Caco-2 (cell line): Measurements from ENCODE around the gene TOR1B. TPM values are rescaled to one million over a fixed set of nuclear protein-coding genes. Genes with fewer than 3 reads are reported as not detected.
"Not testable (repeated sequence)": the region's sequence is repeated elsewhere in the genome, so short reads cannot be mapped to it uniquely, and the experiment has no call there.

ENCODE experiments used
- BruUV-seq: library from RNA; stranded (reverse); fragments of 400-500 nt; replicated peaks from 2 replicates; lab custom pipeline; 2021; lab: Mats Ljungman, UMichigan
- CTCF ChIA-PET: fragments of 300-600 bp; sonication (Branson Sonifier 250); formaldehyde crosslinking; loops from one replicate; lab custom pipeline; 2022; ENCODE audit warnings: antibody characterized with exemption; lab: Charles Lee
- POLR2A ChIA-PET: fragments of 300-600 bp; sonication (Branson Sonifier 250); formaldehyde crosslinking; loops from one replicate; lab custom pipeline; 2022; ENCODE audit warnings: antibody characterized with exemption; lab: Charles Lee
- DNase-seq, 2 experiments: peaks; one replicate each; pipeline versions ENCODE4 v3.0.0 to v3.0.0-alpha.2; 2020 to 2022
- H3K27me3 ChIP-seq: replicated peaks from 2 replicates; pipeline ENCODE4 v1.6.0; 2011; ENCODE audit warnings: low read length; ENCODE audit not compliant: control insufficient read depth, insufficient read depth
- H3K36me3 ChIP-seq: 2 replicates; pipeline ENCODE4 v1.5.1; 2011; ENCODE audit warnings: low read length; ENCODE audit not compliant: control insufficient read depth, insufficient read depth
- H3K4me1 ChIP-seq: fragments of 250-450 bp; sonication (Bioruptor Pico); 2 replicates; pipeline ENCODE4 v1.5.1; 2020; ENCODE audit warnings: mild to moderate bottlenecking
- H3K4me3 ChIP-seq: 2 replicates; pipeline ENCODE4 v1.5.1; 2011; ENCODE audit warnings: low read depth, mild to moderate bottlenecking, control low read depth, low read length
- H3K9me3 ChIP-seq: fragments of 250-450 bp; sonication (Bioruptor Pico); 2 replicates; pipeline ENCODE4 v1.5.1; 2020; ENCODE audit warnings: mild to moderate bottlenecking, moderate library complexity
- H3K27ac Mint-ChIP-seq: one replicate; pipeline ENCODE4 v1.8.0; 2022; ENCODE audit warnings: mixed read lengths; ENCODE audit not compliant: unreplicated experiment
- H3K27me3 Mint-ChIP-seq: one replicate; pipeline ENCODE4 v1.8.0; 2022; ENCODE audit warnings: mixed read lengths; ENCODE audit not compliant: insufficient read depth, unreplicated experiment
- H3K36me3 Mint-ChIP-seq: one replicate; pipeline ENCODE4 v1.8.0; 2022; ENCODE audit warnings: mild to moderate bottlenecking, mixed read lengths; ENCODE audit not compliant: insufficient read depth, unreplicated experiment
- H3K4me1 Mint-ChIP-seq: one replicate; pipeline ENCODE4 v1.8.0; 2022; ENCODE audit warnings: low read depth, mixed read lengths; ENCODE audit not compliant: unreplicated experiment
- H3K4me3 Mint-ChIP-seq: one replicate; pipeline ENCODE4 v1.8.0; 2022; ENCODE audit warnings: mild to moderate bottlenecking, moderate library complexity, mixed read lengths; ENCODE audit not compliant: unreplicated experiment
- H3K9me3 Mint-ChIP-seq: one replicate; pipeline ENCODE4 v1.8.0; 2022; ENCODE audit warnings: mixed read lengths; ENCODE audit not compliant: unreplicated experiment
- CTCF ChIP-seq, 2 experiments: fragments of 200-600 bp in 1 of 2; IDR thresholded peaks; 1 replicate in 1 of 2; 2 replicates in 1 of 2; pipeline versions ENCODE4 v1.5.1 to v1.8.0; 2011 to 2022; ENCODE audit warnings: antibody characterized with exemption in 1 of 2, control low read depth in 1 of 2, inconsistent platforms in 1 of 2, low read depth in 1 of 2, low read length in 1 of 2, mild to moderate bottlenecking in 1 of 2, moderate library complexity in 1 of 2; ENCODE audit not compliant: insufficient read depth in 1 of 2, severe bottlenecking in 1 of 2, unreplicated experiment in 1 of 2
- intact Hi-C: fragments of 100-400 bp; cut with micrococcal nuclease; formaldehyde crosslinking; loops from one replicate; pipeline ENCODE4 v1.10.0; 2022; ENCODE audit not compliant: unreplicated experiment
- total RNA-seq: library from RNA; stranded (reverse); gene quantifications from 2 replicates; pipeline ENCODE4 v1.2.3, GENCODE V29; 2022

The TOR1B gene
- total RNA-seq, 1 experiment from 2014 or later, result 22.8 TPM

GRCh38 chr9:129761901-129762369 lies 41.0 kb upstream of the TOR1B start:
- peak overlapping the region; percentile 28 for H3K27ac Mint-ChIP-seq
- BruUV-seq, result no TSS peak
- intact Hi-C loops, result no loop called here
- H3K4me1 ChIP-seq, result peaks cover 21% of the 10 kb centered on the region
- no peaks in the 10 kb centered on the region for H3K9me3 Mint-ChIP-seq
- no peak overlapping the region for H3K4me3 Mint-ChIP-seq
- ChIA-PET CTCF (interaction anchor here (0.5 kb wide), 1 partner anchor 37 kb away, joined by 6 read pairs; no protein-coding TSS in a partner anchor), POLR2A (no interaction called here)
- no peak overlapping the region for H3K4me3 ChIP-seq
- H3K27me3 Mint-ChIP-seq, result no peaks in the 10 kb centered on the region
- H3K36me3 Mint-ChIP-seq, result peaks cover 15% of the 10 kb centered on the region
- no peaks in the 10 kb centered on the region for H3K36me3 ChIP-seq
- no peaks in the 10 kb centered on the region for H3K9me3 ChIP-seq
- H3K4me1 Mint-ChIP-seq, result peaks cover 19% of the 10 kb centered on the region
- DNase-seq, result peak in 1 of 2 experiments; percentile 66
- no peaks in the 10 kb centered on the region for H3K27me3 ChIP-seq
- no peak for TF ChIP-seq CTCF (IDR thresholded peaks at IDR 0.05; ENCODE audit: insufficient read depth in 1 of 2, low read depth in 1 of 2, low read length in 1 of 2, severe bottlenecking in 1 of 2, unreplicated experiment in 1 of 2)

- Mint-ChIP-seq H3K4me1 (peaks cover 19% of the 10 kb centered on the region), H3K27ac (peak overlapping the region; percentile 28), H3K36me3 (peaks cover 15% of the 10 kb centered on the region)
- H3K9me3 ChIP-seq, H3K36me3 ChIP-seq, H3K9me3 Mint-ChIP-seq, intact Hi-C loops, H3K4me3 ChIP-seq, POLR2A ChIA-PET, BruUV-seq, CTCF ChIA-PET, H3K27me3 Mint-ChIP-seq, H3K4me3 Mint-ChIP-seq, H3K27me3 ChIP-seq: not testable (repeated sequence)
- peaks cover 21% of the 10 kb centered on the region for H3K4me1 ChIP-seq
- DNase-seq, result peak; percentile 29 to 60
These were observed 40.5 kb upstream of the TOR1B start for GRCh38 chr9:129762370-129762984.

DNA sequence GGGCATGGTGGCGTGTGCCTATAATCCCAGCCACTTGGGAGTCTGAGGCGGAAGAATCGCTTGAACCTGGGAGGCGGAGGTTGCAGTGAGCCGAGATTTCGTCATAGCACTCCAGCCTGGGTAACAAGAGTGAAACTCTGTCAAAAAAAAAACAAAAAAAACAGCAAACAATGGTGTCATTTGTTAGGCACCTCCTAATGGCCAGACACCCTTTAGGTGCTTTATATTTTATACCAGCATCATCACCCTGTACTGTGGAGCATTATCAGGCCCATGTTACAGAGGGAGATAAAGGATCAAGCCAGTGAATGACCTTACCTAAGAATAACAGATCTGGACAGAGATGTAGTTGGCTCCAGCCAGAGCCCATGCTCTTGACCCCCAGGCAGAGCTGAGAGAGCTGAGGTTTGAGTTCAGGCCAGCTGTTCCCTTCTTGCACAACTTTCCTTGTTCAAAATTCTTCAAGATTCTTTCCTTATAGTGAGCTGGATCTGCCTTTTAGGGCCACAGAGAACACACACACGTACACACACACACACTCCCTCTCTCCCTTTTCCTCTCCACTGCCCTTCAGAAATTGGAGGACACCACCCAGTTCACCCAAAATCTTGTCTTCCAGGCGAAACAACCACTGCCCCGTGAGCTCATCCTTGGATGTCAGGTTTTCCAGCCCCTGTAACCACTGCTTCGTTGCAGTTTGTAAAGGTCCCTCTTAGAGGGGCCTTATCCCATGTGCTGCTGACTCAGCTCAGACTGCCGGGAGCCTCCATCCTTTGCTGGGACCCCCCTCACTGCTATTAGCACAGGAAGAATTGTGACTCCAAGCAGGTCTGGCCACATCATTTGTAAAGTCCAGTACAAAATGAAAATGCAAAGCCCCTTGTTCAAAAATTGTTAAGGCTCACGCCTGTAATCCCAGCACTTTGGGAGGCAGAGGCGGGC lies 39.7 kb upstream of the TOR1B start:
- CTCF ChIA-PET, result interaction anchor here (0.7 kb wide), 1 partner anchor 23 kb away, joined by 4 read pairs; no protein-coding TSS in a partner anchor

More for the DNA sequence above, 39.7 kb upstream of the TOR1B start:
- Mint-ChIP-seq H3K27ac (peak overlapping the region; percentile 28), H3K4me3 (no peak overlapping the region), H3K36me3 (peaks cover 12% of the 10 kb centered on the region), H3K4me1 (peaks cover 15% of the 10 kb centered on the region), H3K9me3 (no peaks in the 10 kb centered on the region), H3K27me3 (no peaks in the 10 kb centered on the region)
- Histone ChIP-seq H3K4me3 (no peak overlapping the region), H3K9me3 (no peaks in the 10 kb centered on the region), H3K4me1 (peaks cover 21% of the 10 kb centered on the region), H3K27me3 (no peaks in the 10 kb centered on the region), H3K36me3 (no peaks in the 10 kb centered on the region)
- no peak for TF ChIP-seq CTCF (IDR thresholded peaks at IDR 0.05; ENCODE audit: insufficient read depth in 1 of 2, low read depth in 1 of 2, low read length in 1 of 2, severe bottlenecking in 1 of 2, unreplicated experiment in 1 of 2)
- DNase-seq, result no peak
- BruUV-seq, result no TSS peak
- intact Hi-C loops, result no loop called here
- POLR2A ChIA-PET, result no interaction called here
